HCT116 (cell line): Measurements from ENCODE around the gene ERC2. TPM values are rescaled to one million over a fixed set of nuclear protein-coding genes. Genes with fewer than 3 reads are reported as not detected.

ENCODE experiments used
- ATAC-seq: fragments of 200-7000 bp; cut with Tn5 transposase; 2 replicates; pipeline ENCODE4 v1.9.1; 2020; ENCODE audit warnings: mild to moderate bottlenecking, moderate library complexity
- BruUV-seq: library from RNA; stranded (reverse); fragments of 400-500 nt; replicated peaks from 2 replicates; lab custom pipeline; 2021; lab: Mats Ljungman, UMichigan
- CTCF ChIA-PET: fragments of 300-600 bp; sonication (Branson Sonifier 250); formaldehyde crosslinking; loops from one replicate; lab custom pipeline; 2021; ENCODE audit warnings: antibody characterized with exemption; lab: Charles Lee
- POLR2A ChIA-PET: fragments of 300-600, 350-600 bp; sonication (Branson Sonifier 250); formaldehyde crosslinking; loops from one replicate; lab custom pipeline; 2021; ENCODE audit warnings: antibody characterized with exemption; lab: Charles Lee
- RAD21 ChIA-PET, 2 experiments: fragments of 300-600 bp; sonication (Branson Sonifier 250); formaldehyde crosslinking; loops; one replicate each; lab custom pipeline; 2023; ENCODE audit warnings: low total read pairs in 2 of 2; ENCODE audit not compliant: uncharacterized antibody in 2 of 2, unreplicated experiment in 2 of 2, low non-redundant PET in 1 of 2; lab: Charles Lee
- DNase-seq: peaks from one replicate; pipeline ENCODE4 v3.0.0-alpha.2; 2010; ENCODE audit warnings: low read depth, low spot score
- H2AFZ ChIP-seq: fragments of 200-600 bp; shearing (Covaris generic), sonication (generic); 2 replicates; pipeline ENCODE4 v1.6.1; 2017; ENCODE audit warnings: low read depth, mixed run types, mixed read lengths, antibody characterized with exemption, low read length; ENCODE audit not compliant: poor library complexity, severe bottlenecking
- H3K27ac ChIP-seq: 2 replicates; pipeline ENCODE4 v1.5.1; 2012; ENCODE audit warnings: low read depth, low read length
- H3K27me3 ChIP-seq: fragments of 200-600 bp; sonication (generic); 2 replicates; pipeline ENCODE4 v1.6.1; 2016; ENCODE audit warnings: mixed run types, low read length, mixed read lengths; ENCODE audit not compliant: insufficient read depth
- H3K36me3 ChIP-seq, 2 experiments: fragments of 200-500 bp in 1 of 2; fragments of 200-600 bp in 1 of 2; sonication (Bioruptor generic) in 1 of 2; sonication (generic) in 1 of 2; 2 replicates each; pipeline versions ENCODE4 v1.5.1 to v1.6.1; 2014 to 2016; ENCODE audit warnings: low read length in 2 of 2, inconsistent platforms in 1 of 2, mixed read lengths in 1 of 2, mixed run types in 1 of 2; ENCODE audit not compliant: insufficient read depth in 2 of 2, control insufficient read depth in 1 of 2
- H3K4me1 ChIP-seq, 2 experiments: fragments of 200-600 bp in 1 of 2; sonication (generic) in 1 of 2; 2 replicates each; pipeline versions ENCODE4 v1.5.1 to v1.6.1; 2012 to 2017; ENCODE audit warnings: low read length in 2 of 2, inconsistent platforms in 1 of 2, mild to moderate bottlenecking in 1 of 2, mixed read lengths in 1 of 2, mixed run types in 1 of 2, moderate library complexity in 1 of 2; ENCODE audit not compliant: insufficient read depth in 2 of 2, control insufficient read depth in 1 of 2
- H3K4me2 ChIP-seq: fragments of 200-600 bp; sonication (generic); 2 replicates; pipeline ENCODE4 v1.6.1; 2017; ENCODE audit warnings: mixed run types, low read length, mixed read lengths
- H3K4me3 ChIP-seq, 2 experiments: fragments of 200-600 bp in 1 of 2; sonication (generic) in 1 of 2; replicated peaks in 1 of 2; 2 replicates each; pipeline ENCODE4 v1.5.1; 2011 to 2016; ENCODE audit warnings: low read length in 2 of 2, control low read depth in 1 of 2, low read depth in 1 of 2, mild to moderate bottlenecking in 1 of 2, mixed read lengths in 1 of 2, mixed run types in 1 of 2
- H3K79me2 ChIP-seq: fragments of 200-600 bp; sonication (generic); 2 replicates; pipeline ENCODE4 v1.6.1; 2017; ENCODE audit warnings: mild to moderate bottlenecking, mixed run types, low read length, moderate library complexity, mixed read lengths; ENCODE audit not compliant: insufficient read depth
- H3K9ac ChIP-seq: fragments of 200-600 bp; sonication (generic); 2 replicates; pipeline ENCODE4 v1.6.1; 2016; ENCODE audit warnings: low read length, mixed read lengths
- H3K9me2 ChIP-seq: fragments of 200-600 bp; sonication (generic), shearing (Covaris generic); 2 replicates; pipeline ENCODE4 v1.6.1; 2017; ENCODE audit warnings: mixed run types, mild to moderate bottlenecking, moderate library complexity; ENCODE audit not compliant: insufficient read depth
- H3K9me3 ChIP-seq, 2 experiments: fragments of 200-500 bp in 1 of 2; fragments of 200-600 bp in 1 of 2; sonication (Bioruptor generic) in 1 of 2; sonication (generic) in 1 of 2; 2 replicates each; pipeline ENCODE4 v1.6.1; 2014 to 2017; ENCODE audit warnings: low read length in 2 of 2, mixed read lengths in 2 of 2, inconsistent platforms in 1 of 2, low read depth in 1 of 2, mild to moderate bottlenecking in 1 of 2, mixed run types in 1 of 2, moderate library complexity in 1 of 2; ENCODE audit not compliant: control insufficient read depth in 1 of 2, insufficient read depth in 1 of 2
- H4K20me1 ChIP-seq: fragments of 200-600 bp; sonication (generic), shearing (Covaris generic); 2 replicates; pipeline ENCODE4 v1.6.1; 2017; ENCODE audit warnings: mixed run types, mild to moderate bottlenecking, moderate library complexity; ENCODE audit not compliant: insufficient read depth
- CBX3 ChIP-seq: IDR thresholded peaks from 2 replicates; pipeline ENCODE4 v1.6.1; 2012; ENCODE audit warnings: low read depth
- CEBPB ChIP-seq: IDR thresholded peaks from 2 replicates; pipeline ENCODE4 v1.6.1; 2012; ENCODE audit warnings: low read depth
- ELF1 ChIP-seq: IDR thresholded peaks from 2 replicates; pipeline ENCODE4 v1.6.1; 2012; ENCODE audit warnings: low read depth, borderline replicate concordance
- EZH2 ChIP-seq: fragments of 200-600 bp; sonication (generic); IDR thresholded peaks from 2 replicates; pipeline ENCODE4 v1.6.1; 2017; ENCODE audit warnings: antibody characterized with exemption, mixed run types
- EZH2phosphoT487 ChIP-seq: fragments of 200-600 bp; IDR thresholded peaks from 2 replicates; pipeline ENCODE4 v1.6.1; 2018; ENCODE audit warnings: antibody characterized with exemption, borderline replicate concordance
- FOSL1 ChIP-seq: IDR thresholded peaks from 2 replicates; pipeline ENCODE4 v1.6.1; 2012; ENCODE audit warnings: low read depth
- JUND ChIP-seq: IDR thresholded peaks from 2 replicates; pipeline ENCODE4 v1.6.1; 2012
- RAD21 ChIP-seq: IDR thresholded peaks from 2 replicates; pipeline ENCODE4 v1.6.1; 2012; ENCODE audit warnings: low read depth, mild to moderate bottlenecking
- SP1 ChIP-seq: IDR thresholded peaks from 2 replicates; pipeline ENCODE4 v1.6.1; 2012; ENCODE audit warnings: low read depth
- SRF ChIP-seq: IDR thresholded peaks from 2 replicates; pipeline ENCODE4 v1.6.1; 2012; ENCODE audit warnings: low read depth
- TCF7L2 ChIP-seq: IDR thresholded peaks from 2 replicates; pipeline ENCODE4 v1.7.0; 2011; ENCODE audit warnings: borderline replicate concordance, inconsistent platforms; ENCODE audit not compliant: insufficient read depth, insufficient read length; ENCODE audit errors: extremely low read depth
- ZFX ChIP-seq: fragments of 450-650 bp; IDR thresholded peaks from 2 replicates; pipeline ENCODE4 v1.6.1; 2017
- ZNF274 ChIP-seq: fragments of 200-500 bp; sonication (Bioruptor generic); IDR thresholded peaks from 2 replicates; pipeline ENCODE4 v1.6.1; 2014; ENCODE audit warnings: mild to moderate bottlenecking, low read depth, low read length, inconsistent platforms
- intact Hi-C: fragments of 100-400 bp; cut with micrococcal nuclease; formaldehyde crosslinking; loops from 2 replicates; pipeline ENCODE4 v1.10.0; 2022
- total RNA-seq: library from RNA; stranded (reverse); gene quantifications from one replicate; pipeline ENCODE4 v1.2.1, GENCODE V29; 2021; ENCODE audit not compliant: unreplicated experiment
- TF ChIP-seq, protein P1 (sequence below): IDR thresholded peaks from 2 replicates; pipeline ENCODE4 v1.6.1; 2012
- TF ChIP-seq, protein P2 (sequence below): IDR thresholded peaks from 2 replicates; pipeline ENCODE4 v1.6.1; 2012; ENCODE audit warnings: low read depth
- TF ChIP-seq, protein P3 (sequence below): IDR thresholded peaks from 2 replicates; pipeline ENCODE4 v1.6.1; 2011; ENCODE audit warnings: mild to moderate bottlenecking, low read length, moderate library complexity; ENCODE audit not compliant: insufficient replicate concordance; ENCODE audit errors: extremely low read depth
- TF ChIP-seq, protein P4 (sequence below): IDR thresholded peaks from 2 replicates; pipeline ENCODE4 v1.6.1; 2012
- TF ChIP-seq, protein P5 (sequence below), 3 experiments: fragments of 200-600 bp in 1 of 3; sonication (generic) in 1 of 3; IDR thresholded peaks in 2 of 3; conservative IDR thresholded peaks in 1 of 3; 2 replicates each; pipeline ENCODE4 v1.5.1; 2012 to 2017; ENCODE audit warnings: low read depth in 2 of 3, low read length in 2 of 3, antibody characterized with exemption in 1 of 3, borderline replicate concordance in 1 of 3, control low read depth in 1 of 3, mild to moderate bottlenecking in 1 of 3, mixed read lengths in 1 of 3, mixed run types in 1 of 3, moderate library complexity in 1 of 3; ENCODE audit not compliant: insufficient read depth in 1 of 3

ERC2 gene
- total RNA-seq, 1 experiment from 2014 or later: not detected

DNA sequence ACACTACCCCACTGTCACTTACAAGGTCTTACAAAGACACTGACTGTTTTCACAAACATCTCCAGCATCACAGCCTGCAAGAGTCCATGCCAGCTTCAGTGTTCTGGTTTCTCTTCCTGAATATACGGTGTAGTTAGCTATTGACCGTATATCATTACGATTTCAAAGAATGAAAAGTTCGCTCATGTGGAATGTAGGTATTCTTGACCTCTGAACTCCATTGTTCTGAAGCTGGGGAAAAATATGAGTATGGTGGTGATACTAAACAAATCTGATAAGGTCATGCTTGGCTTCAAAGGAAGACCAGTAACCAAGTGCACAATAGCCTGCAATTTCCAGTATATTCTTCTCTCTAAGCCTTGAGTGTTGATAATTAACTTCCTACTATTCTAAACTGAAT, 665.5 kb downstream of the ERC2 start:
- H3K79me2 ChIP-seq: no peaks in the 10 kb centered on the region
- RAD21 ChIA-PET: no interaction called here
- CTCF ChIA-PET: no interaction called here
- peaks cover 0 to 11% of the 10 kb centered on the region in 2 experiments; a peak in 2 of 4 replicates for H3K9me3 ChIP-seq
- no peak overlapping the region for H3K9ac ChIP-seq
- H4K20me1 ChIP-seq: no peaks in the 10 kb centered on the region
- TF ChIP-seq, protein P1, sequence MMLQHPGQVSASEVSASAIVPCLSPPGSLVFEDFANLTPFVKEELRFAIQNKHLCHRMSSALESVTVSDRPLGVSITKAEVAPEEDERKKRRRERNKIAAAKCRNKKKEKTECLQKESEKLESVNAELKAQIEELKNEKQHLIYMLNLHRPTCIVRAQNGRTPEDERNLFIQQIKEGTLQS: no peak
- TF ChIP-seq, protein P2, sequence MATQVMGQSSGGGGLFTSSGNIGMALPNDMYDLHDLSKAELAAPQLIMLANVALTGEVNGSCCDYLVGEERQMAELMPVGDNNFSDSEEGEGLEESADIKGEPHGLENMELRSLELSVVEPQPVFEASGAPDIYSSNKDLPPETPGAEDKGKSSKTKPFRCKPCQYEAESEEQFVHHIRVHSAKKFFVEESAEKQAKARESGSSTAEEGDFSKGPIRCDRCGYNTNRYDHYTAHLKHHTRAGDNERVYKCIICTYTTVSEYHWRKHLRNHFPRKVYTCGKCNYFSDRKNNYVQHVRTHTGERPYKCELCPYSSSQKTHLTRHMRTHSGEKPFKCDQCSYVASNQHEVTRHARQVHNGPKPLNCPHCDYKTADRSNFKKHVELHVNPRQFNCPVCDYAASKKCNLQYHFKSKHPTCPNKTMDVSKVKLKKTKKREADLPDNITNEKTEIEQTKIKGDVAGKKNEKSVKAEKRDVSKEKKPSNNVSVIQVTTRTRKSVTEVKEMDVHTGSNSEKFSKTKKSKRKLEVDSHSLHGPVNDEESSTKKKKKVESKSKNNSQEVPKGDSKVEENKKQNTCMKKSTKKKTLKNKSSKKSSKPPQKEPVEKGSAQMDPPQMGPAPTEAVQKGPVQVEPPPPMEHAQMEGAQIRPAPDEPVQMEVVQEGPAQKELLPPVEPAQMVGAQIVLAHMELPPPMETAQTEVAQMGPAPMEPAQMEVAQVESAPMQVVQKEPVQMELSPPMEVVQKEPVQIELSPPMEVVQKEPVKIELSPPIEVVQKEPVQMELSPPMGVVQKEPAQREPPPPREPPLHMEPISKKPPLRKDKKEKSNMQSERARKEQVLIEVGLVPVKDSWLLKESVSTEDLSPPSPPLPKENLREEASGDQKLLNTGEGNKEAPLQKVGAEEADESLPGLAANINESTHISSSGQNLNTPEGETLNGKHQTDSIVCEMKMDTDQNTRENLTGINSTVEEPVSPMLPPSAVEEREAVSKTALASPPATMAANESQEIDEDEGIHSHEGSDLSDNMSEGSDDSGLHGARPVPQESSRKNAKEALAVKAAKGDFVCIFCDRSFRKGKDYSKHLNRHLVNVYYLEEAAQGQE: no peak
- TF ChIP-seq, protein P3, sequence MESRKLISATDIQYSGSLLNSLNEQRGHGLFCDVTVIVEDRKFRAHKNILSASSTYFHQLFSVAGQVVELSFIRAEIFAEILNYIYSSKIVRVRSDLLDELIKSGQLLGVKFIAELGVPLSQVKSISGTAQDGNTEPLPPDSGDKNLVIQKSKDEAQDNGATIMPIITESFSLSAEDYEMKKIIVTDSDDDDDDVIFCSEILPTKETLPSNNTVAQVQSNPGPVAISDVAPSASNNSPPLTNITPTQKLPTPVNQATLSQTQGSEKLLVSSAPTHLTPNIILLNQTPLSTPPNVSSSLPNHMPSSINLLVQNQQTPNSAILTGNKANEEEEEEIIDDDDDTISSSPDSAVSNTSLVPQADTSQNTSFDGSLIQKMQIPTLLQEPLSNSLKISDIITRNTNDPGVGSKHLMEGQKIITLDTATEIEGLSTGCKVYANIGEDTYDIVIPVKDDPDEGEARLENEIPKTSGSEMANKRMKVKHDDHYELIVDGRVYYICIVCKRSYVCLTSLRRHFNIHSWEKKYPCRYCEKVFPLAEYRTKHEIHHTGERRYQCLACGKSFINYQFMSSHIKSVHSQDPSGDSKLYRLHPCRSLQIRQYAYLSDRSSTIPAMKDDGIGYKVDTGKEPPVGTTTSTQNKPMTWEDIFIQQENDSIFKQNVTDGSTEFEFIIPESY: no peak
- TF ChIP-seq FOSL1: no peak
- no peak for TF ChIP-seq SRF
- no peak for TF ChIP-seq SP1
- TF ChIP-seq ZFX: no peak
- TF ChIP-seq, protein P4, sequence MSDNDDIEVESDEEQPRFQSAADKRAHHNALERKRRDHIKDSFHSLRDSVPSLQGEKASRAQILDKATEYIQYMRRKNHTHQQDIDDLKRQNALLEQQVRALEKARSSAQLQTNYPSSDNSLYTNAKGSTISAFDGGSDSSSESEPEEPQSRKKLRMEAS: no peak
- no peak for TF ChIP-seq CBX3
- TF ChIP-seq ZNF274: no peak
- no peak for TF ChIP-seq EZH2phosphoT487
- TF ChIP-seq TCF7L2: no peak
- no peak for TF ChIP-seq CEBPB
- no peak for TF ChIP-seq RAD21
- TF ChIP-seq ELF1: no peak
- TF ChIP-seq EZH2: no peak
- TF ChIP-seq JUND: no peak
- TF ChIP-seq, protein P5, sequence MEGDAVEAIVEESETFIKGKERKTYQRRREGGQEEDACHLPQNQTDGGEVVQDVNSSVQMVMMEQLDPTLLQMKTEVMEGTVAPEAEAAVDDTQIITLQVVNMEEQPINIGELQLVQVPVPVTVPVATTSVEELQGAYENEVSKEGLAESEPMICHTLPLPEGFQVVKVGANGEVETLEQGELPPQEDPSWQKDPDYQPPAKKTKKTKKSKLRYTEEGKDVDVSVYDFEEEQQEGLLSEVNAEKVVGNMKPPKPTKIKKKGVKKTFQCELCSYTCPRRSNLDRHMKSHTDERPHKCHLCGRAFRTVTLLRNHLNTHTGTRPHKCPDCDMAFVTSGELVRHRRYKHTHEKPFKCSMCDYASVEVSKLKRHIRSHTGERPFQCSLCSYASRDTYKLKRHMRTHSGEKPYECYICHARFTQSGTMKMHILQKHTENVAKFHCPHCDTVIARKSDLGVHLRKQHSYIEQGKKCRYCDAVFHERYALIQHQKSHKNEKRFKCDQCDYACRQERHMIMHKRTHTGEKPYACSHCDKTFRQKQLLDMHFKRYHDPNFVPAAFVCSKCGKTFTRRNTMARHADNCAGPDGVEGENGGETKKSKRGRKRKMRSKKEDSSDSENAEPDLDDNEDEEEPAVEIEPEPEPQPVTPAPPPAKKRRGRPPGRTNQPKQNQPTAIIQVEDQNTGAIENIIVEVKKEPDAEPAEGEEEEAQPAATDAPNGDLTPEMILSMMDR (IDR thresholded peaks at IDR 0.05 in 2 of 3, conservative IDR thresholded peaks at IDR 0.05 in 1 of 3; ENCODE audit: borderline replicate concordance in 1 of 3, insufficient read depth in 1 of 3, low read depth in 2 of 3, low read length in 2 of 3): no peak
- no peaks in the 10 kb centered on the region for H3K27me3 ChIP-seq
- POLR2A ChIA-PET: no interaction called here
- no peak overlapping the region for H3K4me2 ChIP-seq
- H3K27ac ChIP-seq: no peak overlapping the region
- DNase-seq (no peak), ATAC-seq (no peak)
- no peak overlapping the region for H2AFZ ChIP-seq
- no peaks in the 10 kb centered on the region for H3K9me2 ChIP-seq
- H3K4me1 ChIP-seq: no peaks in the 10 kb centered on the region
- no TSS peak for BruUV-seq
- H3K4me3 ChIP-seq: no peak overlapping the region
- no peaks in the 10 kb centered on the region for H3K36me3 ChIP-seq
- intact Hi-C loops: no loop called here
